Ovary (tissue), 3 donors: ENCODE data around the gene GPR173.

Experiments
- CTCF ChIP-seq, 3 donors: fragments of 450-650 bp in 2 of 3; fragments of 200-600 bp in 1 of 3; IDR thresholded peaks; one replicate each; pipeline versions ENCODE4 v1.5.1 to v1.8.0; 2016 to 2022; ENCODE audit warnings: antibody characterized with exemption in 3 of 3, mild to moderate bottlenecking in 1 of 3
- POLR2A ChIP-seq: fragments of 450-650 bp; IDR thresholded peaks from one replicate; pipeline ENCODE4 v1.6.1; 2017; ENCODE audit warnings: antibody characterized with exemption, mild to moderate bottlenecking, moderate library complexity
- donor health status: DM: no; HTN: no; CAD: no.

- no peak for TF ChIP-seq POLR2A
- no peak for TF ChIP-seq CTCF (IDR thresholded peaks at IDR 0.05)
These were observed 17.2 kb upstream of the GPR173 start for GRCh38 chrX:53031380-53031779.
